RWPE2 (cell line): ENCODE measurements around the gene COL15A1.

Experiments
- ATAC-seq: fragments of 200-7000 bp; cut with Tn5 transposase; 3 replicates; pipeline ENCODE4 v1.9.1; 2021; ENCODE audit warnings: low read depth
- DNase-seq: peaks from one replicate; pipeline ENCODE4 v3.0.0-alpha.2; 2020; ENCODE audit warnings: low spot score
- H3K27ac ChIP-seq: fragments of 450-650 bp; 2 replicates; pipeline ENCODE4 v1.5.1; 2017; ENCODE audit warnings: mild to moderate bottlenecking; ENCODE audit not compliant: poor library complexity, severe bottlenecking
- H3K27me3 ChIP-seq: fragments of 250-450 bp; sonication (Bioruptor Pico); 2 replicates; pipeline ENCODE4 v1.5.1; 2021; ENCODE audit warnings: mild to moderate bottlenecking, moderate library complexity; ENCODE audit not compliant: insufficient read depth, poor library complexity, severe bottlenecking
- H3K36me3 ChIP-seq: fragments of 250-450 bp; sonication (Bioruptor Pico); 2 replicates; pipeline ENCODE4 v1.5.1; 2020; ENCODE audit warnings: low read depth, mild to moderate bottlenecking, moderate library complexity
- H3K4me1 ChIP-seq: fragments of 250-450 bp; sonication (Bioruptor Pico); 2 replicates; pipeline ENCODE4 v1.5.1; 2021; ENCODE audit warnings: mild to moderate bottlenecking, moderate library complexity; ENCODE audit not compliant: insufficient read depth, poor library complexity, severe bottlenecking
- H3K4me3 ChIP-seq: fragments of 250-450 bp; sonication (Bioruptor Pico); 2 replicates; pipeline ENCODE4 v1.5.1; 2021; ENCODE audit warnings: mild to moderate bottlenecking, moderate library complexity; ENCODE audit not compliant: severe bottlenecking
- H3K9me3 ChIP-seq: fragments of 250-450 bp; sonication (Bioruptor Pico); 2 replicates; pipeline ENCODE4 v1.5.1; 2021; ENCODE audit warnings: mild to moderate bottlenecking, moderate library complexity; ENCODE audit not compliant: severe bottlenecking
- TF ChIP-seq, protein P1 (sequence below): fragments of 450-650 bp; IDR thresholded peaks from one replicate; pipeline ENCODE4 v1.5.1; 2017; ENCODE audit warnings: mild to moderate bottlenecking, moderate library complexity; ENCODE audit not compliant: poor library complexity, severe bottlenecking

COL15A1 gene

DNA sequence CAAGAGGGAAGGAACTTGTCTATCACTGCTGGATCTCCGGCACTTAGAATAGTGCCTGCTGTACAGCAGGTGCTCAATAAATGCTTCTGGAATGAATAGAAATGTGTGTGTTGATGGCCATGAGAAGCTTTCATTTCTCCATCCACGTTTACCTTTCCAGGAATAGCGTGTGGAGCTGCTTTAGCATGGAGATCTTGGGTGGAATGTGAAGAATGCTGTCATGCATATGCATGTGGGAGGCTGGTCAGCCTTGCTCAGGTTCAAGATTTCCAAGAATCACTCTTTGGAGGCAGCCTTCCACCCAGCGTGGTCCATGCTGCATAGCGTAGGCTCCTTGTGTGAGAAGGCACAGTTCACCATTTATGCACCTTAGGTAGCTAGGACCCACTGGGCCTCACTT is 19.2 kb downstream of the COL15A1 start:
- Histone ChIP-seq H3K36me3 (no peaks in the 10 kb centered on the region), H3K4me1 (no peaks in the 10 kb centered on the region), H3K27me3 (no peaks in the 10 kb centered on the region), H3K4me3 (no peak overlapping the region), H3K9me3 (no peaks in the 10 kb centered on the region), H3K27ac (no peak overlapping the region)
- TF ChIP-seq, protein P1, sequence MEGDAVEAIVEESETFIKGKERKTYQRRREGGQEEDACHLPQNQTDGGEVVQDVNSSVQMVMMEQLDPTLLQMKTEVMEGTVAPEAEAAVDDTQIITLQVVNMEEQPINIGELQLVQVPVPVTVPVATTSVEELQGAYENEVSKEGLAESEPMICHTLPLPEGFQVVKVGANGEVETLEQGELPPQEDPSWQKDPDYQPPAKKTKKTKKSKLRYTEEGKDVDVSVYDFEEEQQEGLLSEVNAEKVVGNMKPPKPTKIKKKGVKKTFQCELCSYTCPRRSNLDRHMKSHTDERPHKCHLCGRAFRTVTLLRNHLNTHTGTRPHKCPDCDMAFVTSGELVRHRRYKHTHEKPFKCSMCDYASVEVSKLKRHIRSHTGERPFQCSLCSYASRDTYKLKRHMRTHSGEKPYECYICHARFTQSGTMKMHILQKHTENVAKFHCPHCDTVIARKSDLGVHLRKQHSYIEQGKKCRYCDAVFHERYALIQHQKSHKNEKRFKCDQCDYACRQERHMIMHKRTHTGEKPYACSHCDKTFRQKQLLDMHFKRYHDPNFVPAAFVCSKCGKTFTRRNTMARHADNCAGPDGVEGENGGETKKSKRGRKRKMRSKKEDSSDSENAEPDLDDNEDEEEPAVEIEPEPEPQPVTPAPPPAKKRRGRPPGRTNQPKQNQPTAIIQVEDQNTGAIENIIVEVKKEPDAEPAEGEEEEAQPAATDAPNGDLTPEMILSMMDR: no peak
- ATAC-seq: no peak
- no peak for DNase-seq

DNA sequence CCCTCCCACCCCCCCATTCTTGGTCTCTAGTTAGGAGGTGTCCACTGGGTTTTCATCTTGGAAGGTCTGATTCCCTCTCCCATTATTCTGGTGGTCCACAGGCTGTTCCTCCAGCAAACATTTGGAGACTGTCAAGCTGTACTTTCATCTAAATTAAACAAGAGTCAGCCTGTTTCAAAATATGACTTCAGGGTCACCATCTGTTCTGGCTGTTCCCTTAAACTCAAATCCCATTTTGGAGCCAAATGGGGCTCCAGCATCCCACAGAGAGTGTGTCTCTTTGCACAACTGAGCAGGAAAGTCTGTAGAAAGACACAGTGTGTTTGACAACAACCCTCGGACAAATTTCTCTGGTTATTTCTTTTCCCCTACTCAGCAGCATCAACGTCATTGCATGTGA is 20.5 kb downstream of the COL15A1 start:
- Histone ChIP-seq H3K9me3 (no peaks in the 10 kb centered on the region), H3K27ac (no peak overlapping the region), H3K4me1 (no peaks in the 10 kb centered on the region), H3K36me3 (no peaks in the 10 kb centered on the region), H3K4me3 (no peak overlapping the region), H3K27me3 (no peaks in the 10 kb centered on the region)
- DNase-seq: no peak
- ATAC-seq: no peak
- TF ChIP-seq, protein P1: no peak

DNA sequence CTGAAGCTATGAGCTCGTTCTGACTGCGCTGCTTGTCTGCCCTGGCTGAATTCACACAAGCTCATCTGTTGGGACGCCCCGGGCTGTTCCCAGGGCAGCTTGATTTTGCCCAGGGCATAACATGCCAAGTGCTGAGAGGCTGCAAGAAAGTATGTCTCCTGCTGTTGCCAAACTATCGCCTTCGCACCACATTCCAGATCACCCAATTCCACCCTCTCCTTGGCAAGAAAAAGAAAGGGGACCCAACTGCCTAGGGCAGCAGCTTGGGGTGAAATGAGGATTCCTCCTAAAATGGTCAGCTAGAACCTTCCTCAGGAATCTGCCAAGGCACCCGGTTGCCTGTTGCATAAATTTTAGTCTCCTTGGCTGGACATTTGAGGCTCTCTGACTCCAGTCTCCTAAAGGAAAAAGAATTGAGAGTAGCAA is 21.2 kb downstream of the COL15A1 start:
- TF ChIP-seq, protein P1: no peak
- Histone ChIP-seq H3K4me1 (no peaks in the 10 kb centered on the region), H3K27me3 (no peaks in the 10 kb centered on the region), H3K9me3 (no peaks in the 10 kb centered on the region), H3K4me3 (no peak overlapping the region), H3K27ac (no peak overlapping the region), H3K36me3 (no peaks in the 10 kb centered on the region)
- ATAC-seq (no peak), DNase-seq (no peak)

DNA sequence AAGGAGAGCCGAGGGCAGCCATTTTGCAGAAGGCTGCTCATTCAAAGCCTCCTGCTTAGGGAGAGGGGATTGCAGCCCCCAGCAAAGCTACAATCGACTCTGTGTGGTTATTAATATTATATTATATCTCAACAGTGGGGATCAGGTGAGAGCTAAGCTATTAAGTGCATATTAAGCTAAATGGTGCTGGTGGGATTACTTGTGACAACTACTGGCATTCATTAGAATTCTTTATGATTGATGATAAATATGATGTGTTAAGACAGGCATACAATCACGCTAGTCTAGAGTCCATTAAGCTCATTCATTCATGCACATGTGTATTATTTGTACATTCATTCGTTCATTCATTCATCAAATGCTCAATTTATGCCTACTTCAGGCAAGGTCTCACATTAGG is 23.0 kb downstream of the COL15A1 start:
- Histone ChIP-seq H3K27ac (no peak overlapping the region), H3K27me3 (no peaks in the 10 kb centered on the region), H3K4me3 (no peak overlapping the region), H3K4me1 (no peaks in the 10 kb centered on the region), H3K36me3 (no peaks in the 10 kb centered on the region), H3K9me3 (no peaks in the 10 kb centered on the region)
- ATAC-seq (no peak), DNase-seq (no peak)
- TF ChIP-seq, protein P1: no peak

DNA sequence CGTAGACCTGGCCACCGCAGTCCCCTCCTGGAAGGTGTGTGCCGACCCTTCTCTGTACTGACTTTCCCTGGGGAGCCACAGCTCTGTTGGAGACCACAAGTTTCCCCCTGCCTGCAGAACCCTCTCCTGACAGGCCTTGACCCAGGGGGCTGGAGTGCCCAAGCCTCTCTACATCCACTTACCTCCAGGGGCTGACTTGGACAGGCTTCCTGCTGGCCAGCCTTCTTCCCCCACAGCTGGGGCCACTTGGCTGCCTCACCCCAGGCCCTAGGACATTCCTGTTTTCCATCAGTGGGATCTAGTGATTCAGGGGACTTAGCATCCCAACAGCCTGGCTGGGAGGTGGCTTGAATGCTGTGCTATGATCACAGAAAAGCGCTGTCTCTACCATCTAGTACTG is 23.6 kb downstream of the COL15A1 start:
- Histone ChIP-seq H3K4me1 (no peaks in the 10 kb centered on the region), H3K27ac (no peak overlapping the region), H3K36me3 (no peaks in the 10 kb centered on the region), H3K27me3 (no peaks in the 10 kb centered on the region), H3K9me3 (no peaks in the 10 kb centered on the region), H3K4me3 (no peak overlapping the region)
- no peak for DNase-seq
- TF ChIP-seq, protein P1: no peak
- no peak for ATAC-seq
